Stomach (tissue), 9 donors: Measurements from ENCODE around the gene NKAIN4. TPM values are rescaled to one million over a fixed set of nuclear protein-coding genes. Genes with fewer than 3 reads are reported as not detected.

ENCODE experiments used
- DNase-seq, 2 donors: peaks; one replicate each; pipeline versions ENCODE4 v3.0.0 to v3.0.0-alpha.2; 2013 to 2019
- H3K27ac ChIP-seq, 5 donors: fragments of 200-600 bp in 4 of 5; sonication (generic) in 4 of 5; one replicate each; pipeline ENCODE4 v1.5.1; 2013 to 2019; ENCODE audit warnings: mild to moderate bottlenecking in 1 of 5, moderate library complexity in 1 of 5
- H3K27me3 ChIP-seq, 3 donors: fragments of 200-600 bp; sonication (generic); one replicate each; pipeline ENCODE4 v1.5.1; 2017 to 2019; ENCODE audit warnings: mixed run types in 1 of 3
- H3K36me3 ChIP-seq, 4 donors: fragments of 200-600 bp; sonication (generic); 1 replicate in 3 of 4; 2 replicates in 1 of 4; pipeline ENCODE4 v1.5.1; 2016 to 2019
- H3K4me1 ChIP-seq, 4 donors: fragments of 200-600 bp; sonication (generic); one replicate each; pipeline ENCODE4 v1.5.1; 2016 to 2019
- H3K4me3 ChIP-seq, 4 donors: fragments of 200-600 bp; sonication (generic) in 3 of 4; one replicate each; pipeline ENCODE4 v1.5.1; 2016 to 2019; ENCODE audit warnings: mild to moderate bottlenecking in 1 of 4
- H3K9me3 ChIP-seq, 4 donors: fragments of 200-600 bp; sonication (generic); one replicate each; pipeline ENCODE4 v1.5.1; 2016 to 2019
- EP300 ChIP-seq: sonication (generic); formaldehyde crosslinking; IDR thresholded peaks from one replicate; pipeline ENCODE4 v1.6.1; 2017; ENCODE audit warnings: antibody characterized with exemption
- POLR2A ChIP-seq, 4 donors: fragments of 450-650 bp; IDR thresholded peaks; one replicate each; pipeline ENCODE4 v1.6.1; 2016; ENCODE audit warnings: antibody characterized with exemption in 4 of 4, control low read depth in 2 of 4, mild to moderate bottlenecking in 1 of 4, moderate library complexity in 1 of 4
- POLR2AphosphoS5 ChIP-seq, 3 donors: sonication (generic); formaldehyde crosslinking; IDR thresholded peaks; one replicate each; pipeline ENCODE4 v1.6.1; 2016; ENCODE audit warnings: antibody characterized with exemption in 3 of 3
- WGBS, 5 donors: extraction: QIAGEN DNeasy Blood & Tissue Kit in 3 of 5; methylation state at CpG; one replicate each; pipeline versions ENCODE4 v1.1.5 to v1.1.7; 2013 to 2018; 5-methylcytosine and 5-hydroxymethylcytosine counted together
- intact Hi-C: fragments of 100-400 bp; cut with DNase I; formaldehyde crosslinking; loops from one replicate; pipeline ENCODE4 v1.15.1; 2023; ENCODE audit warnings: low total_unique reads
- polyA plus RNA-seq, 3 donors: library from polyadenylated mRNA; stranded (reverse); fragments of 200-250 nt; gene quantifications; one replicate each; pipeline ENCODE4 v1.2.3, GENCODE V29; 2013
- total RNA-seq, 5 donors: library from RNA; depleted of rRNA; stranded (reverse); fragments of >200 nt; gene quantifications; one replicate each; pipeline versions ENCODE4 v1.1.0 to v1.2.3, GENCODE V29; 2014 to 2016
- TF ChIP-seq, protein P1 (sequence below), 7 experiments: fragments of 450-650 bp in 4 of 7; fragments of 200-600 bp in 3 of 7; sonication (generic) in 3 of 7; IDR thresholded peaks; one replicate each; pipeline ENCODE4 v1.5.1; 2016 to 2019; ENCODE audit warnings: antibody characterized with exemption in 7 of 7, control low read depth in 2 of 7, mild to moderate bottlenecking in 1 of 7
- donor health status: healthy with polysubstance abuse.
- donor health status: Bipolar disorder and iron deficiency.
- donor health status: healthy.

NKAIN4 gene
- total and polyA plus RNA-seq, 8 donors = 0.28 to 4.4 (median 1.2) TPM; not detected in 5

DNA sequence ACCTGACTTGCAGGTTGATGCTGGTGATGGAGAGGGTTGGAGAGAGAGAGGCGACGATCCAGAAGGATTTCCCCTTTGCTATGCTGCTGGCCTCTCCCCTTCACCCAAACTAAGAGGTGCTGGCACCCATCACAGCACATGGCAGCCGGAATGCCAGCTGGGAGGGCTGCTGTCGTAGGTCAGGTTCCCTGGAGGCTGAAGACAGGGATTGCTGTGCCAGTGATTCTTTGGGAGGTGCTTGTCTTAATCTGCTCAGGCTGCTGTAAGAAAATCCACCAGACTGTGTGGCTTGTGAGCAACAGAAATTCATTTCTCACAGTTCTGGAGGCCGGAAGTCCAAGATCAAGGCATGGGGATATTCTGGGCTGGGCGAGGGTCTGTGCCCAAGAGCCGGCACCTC, 14.0 kb upstream of the NKAIN4 start:
- H3K27ac ChIP-seq = no peak overlapping the region
- H3K4me1 ChIP-seq = peaks cover 5 to 12% (median 10%) of the 10 kb centered on the region in 4 donors
- H3K27me3 ChIP-seq = peaks cover 0 to 55% (median 13%) of the 10 kb centered on the region in 3 donors
- no peak for TF ChIP-seq POLR2A (IDR thresholded peaks at IDR 0.05)
- no peak for TF ChIP-seq EP300
- TF ChIP-seq POLR2AphosphoS5 (IDR thresholded peaks at IDR 0.05) = no peak
- TF ChIP-seq, protein P1, sequence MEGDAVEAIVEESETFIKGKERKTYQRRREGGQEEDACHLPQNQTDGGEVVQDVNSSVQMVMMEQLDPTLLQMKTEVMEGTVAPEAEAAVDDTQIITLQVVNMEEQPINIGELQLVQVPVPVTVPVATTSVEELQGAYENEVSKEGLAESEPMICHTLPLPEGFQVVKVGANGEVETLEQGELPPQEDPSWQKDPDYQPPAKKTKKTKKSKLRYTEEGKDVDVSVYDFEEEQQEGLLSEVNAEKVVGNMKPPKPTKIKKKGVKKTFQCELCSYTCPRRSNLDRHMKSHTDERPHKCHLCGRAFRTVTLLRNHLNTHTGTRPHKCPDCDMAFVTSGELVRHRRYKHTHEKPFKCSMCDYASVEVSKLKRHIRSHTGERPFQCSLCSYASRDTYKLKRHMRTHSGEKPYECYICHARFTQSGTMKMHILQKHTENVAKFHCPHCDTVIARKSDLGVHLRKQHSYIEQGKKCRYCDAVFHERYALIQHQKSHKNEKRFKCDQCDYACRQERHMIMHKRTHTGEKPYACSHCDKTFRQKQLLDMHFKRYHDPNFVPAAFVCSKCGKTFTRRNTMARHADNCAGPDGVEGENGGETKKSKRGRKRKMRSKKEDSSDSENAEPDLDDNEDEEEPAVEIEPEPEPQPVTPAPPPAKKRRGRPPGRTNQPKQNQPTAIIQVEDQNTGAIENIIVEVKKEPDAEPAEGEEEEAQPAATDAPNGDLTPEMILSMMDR (IDR thresholded peaks at IDR 0.05) = no peak
- no peak for DNase-seq
- WGBS, 5 donors = 59 to 66% (median 64%) methylated on average over 7 of the region's 7 CpGs
- no peak overlapping the region for H3K4me3 ChIP-seq
- H3K9me3 ChIP-seq = no peaks in the 10 kb centered on the region
- intact Hi-C loops = no loop called here
- H3K36me3 ChIP-seq = no peaks in the 10 kb centered on the region

DNA sequence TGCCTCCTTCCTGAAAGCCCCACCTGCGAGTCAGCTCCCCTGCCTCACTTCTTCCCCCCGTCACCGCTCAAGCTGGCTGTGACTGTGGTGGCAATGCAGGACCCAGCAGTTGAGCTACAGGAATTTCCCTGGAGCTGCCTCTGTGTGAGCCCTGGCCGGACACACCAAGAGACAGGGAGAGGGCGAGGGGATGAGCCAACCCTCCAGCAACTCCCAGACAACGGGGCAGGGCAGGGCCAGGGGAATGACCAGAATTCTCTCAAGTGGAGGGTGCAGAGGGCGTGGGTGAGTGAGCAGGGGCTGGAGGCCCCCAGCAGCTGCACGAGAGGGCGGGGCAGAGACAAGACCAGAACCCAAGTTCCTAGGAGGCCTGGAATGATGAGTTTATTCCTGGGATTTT, 13.4 kb upstream of the NKAIN4 start:
- Histone ChIP-seq H3K4me1 (peaks cover 3 to 10% (median 7%) of the 10 kb centered on the region in 4 donors), H3K36me3 (no peaks in the 10 kb centered on the region), H3K4me3 (no peak overlapping the region), H3K27me3 (peaks cover 0 to 61% (median 19%) of the 10 kb centered on the region in 3 donors), H3K27ac (no peak overlapping the region), H3K9me3 (no peaks in the 10 kb centered on the region)
- intact Hi-C loops = no loop called here
- no peak for TF ChIP-seq POLR2AphosphoS5 (IDR thresholded peaks at IDR 0.05)
- TF ChIP-seq, protein P1 (IDR thresholded peaks at IDR 0.05) = no peak
- TF ChIP-seq EP300 = no peak
- TF ChIP-seq POLR2A (IDR thresholded peaks at IDR 0.05) = no peak
- no peak for DNase-seq
- 50 to 63% (median 52%) methylated on average over 7 to 9 of the region's 9 CpGs for WGBS, 5 donors

DNA sequence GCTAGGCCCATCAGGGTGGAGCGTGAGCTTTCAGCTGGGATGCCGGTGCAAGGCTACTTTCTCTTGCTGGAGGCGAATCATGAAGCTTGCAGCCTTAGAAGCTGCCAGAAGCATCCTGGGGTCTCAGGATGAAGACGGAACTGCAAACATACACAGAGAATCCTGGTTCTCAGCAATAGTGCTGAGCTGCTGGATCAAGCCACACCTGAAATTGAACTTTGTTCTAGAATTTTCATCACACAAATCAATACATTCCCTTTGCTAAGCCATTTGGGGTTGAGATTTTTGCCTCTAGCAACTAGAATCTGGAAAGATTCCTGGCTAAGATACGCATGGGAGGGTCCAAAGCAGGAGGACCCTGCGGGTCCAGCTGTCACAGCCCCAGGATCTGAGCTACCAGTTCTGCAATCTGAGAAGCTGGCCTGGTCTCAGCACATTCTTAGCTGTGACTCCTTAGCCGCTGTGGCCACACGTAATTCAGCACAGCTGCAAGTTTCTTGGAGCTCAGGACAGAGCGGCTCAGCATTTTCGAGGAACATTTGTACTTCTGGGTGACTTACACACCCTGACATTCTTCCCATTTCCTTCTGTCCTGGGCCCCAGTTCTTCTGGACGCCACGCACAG, 11.7 kb upstream of the NKAIN4 start:
- Histone ChIP-seq H3K36me3 (no peaks in the 10 kb centered on the region), H3K4me3 (no peak overlapping the region), H3K27ac (no peak overlapping the region), H3K4me1 (no peaks in the 10 kb centered on the region), H3K27me3 (peaks cover 0 to 78% (median 26%) of the 10 kb centered on the region in 3 donors), H3K9me3 (no peaks in the 10 kb centered on the region)
- intact Hi-C loops = no loop called here
- DNase-seq = peak in 1 of 2 donors; percentile 56
- TF ChIP-seq EP300 (no peak), POLR2AphosphoS5 (IDR thresholded peaks at IDR 0.05) (no peak), POLR2A (IDR thresholded peaks at IDR 0.05) (no peak)
- TF ChIP-seq, protein P1 (IDR thresholded peaks at IDR 0.05) = no peak
- 64 to 75% (median 73%) methylated on average over 8 to 12 of the region's 12 CpGs for WGBS, 5 donors

DNA sequence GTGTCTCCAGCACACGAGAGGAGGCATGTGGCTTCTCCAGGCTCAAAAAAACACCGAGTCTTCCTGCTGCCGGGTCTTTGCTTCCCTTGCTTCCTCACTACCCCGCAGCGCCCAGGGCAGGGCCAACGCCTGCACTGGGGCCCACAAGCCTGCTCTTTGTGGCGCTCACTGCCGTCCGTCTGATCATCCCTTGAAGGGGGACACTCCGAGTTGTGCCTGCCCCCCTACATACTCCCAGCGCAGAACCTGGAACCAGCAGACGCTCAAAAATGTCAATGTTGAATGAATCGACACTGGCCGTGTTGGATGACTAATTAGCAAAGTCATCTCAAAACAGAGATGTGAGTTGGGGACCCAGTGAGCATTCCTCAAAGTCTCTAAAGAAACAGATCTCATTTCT, 10.3 kb upstream of the NKAIN4 start:
- Histone ChIP-seq H3K27ac (no peak overlapping the region), H3K27me3 (peaks cover 0 to 93% (median 39%) of the 10 kb centered on the region in 3 donors), H3K9me3 (no peaks in the 10 kb centered on the region), H3K4me1 (no peaks in the 10 kb centered on the region), H3K36me3 (no peaks in the 10 kb centered on the region), H3K4me3 (no peak overlapping the region)
- no peak for TF ChIP-seq POLR2A (IDR thresholded peaks at IDR 0.05)
- no peak for TF ChIP-seq EP300
- no peak for TF ChIP-seq POLR2AphosphoS5 (IDR thresholded peaks at IDR 0.05)
- TF ChIP-seq, protein P1 (IDR thresholded peaks at IDR 0.05) = no peak
- intact Hi-C loops = no loop called here
- 34 to 52% (median 43%) methylated on average over 9 to 14 of the region's 14 CpGs for WGBS, 5 donors
- DNase-seq = peak in 1 of 2 donors; percentile 41
